Stimulated activated CD8-positive, alpha-beta memory T cell treated with anti-CD3 and anti-CD28 coated beads, Interleukin-2, amount 100 ng/mL, for 48 hours (primary cell): ENCODE data around the gene ASB8.

Source experiments
- DNase-seq, 2 donors: peaks; one replicate each; pipeline ENCODE4 v3.0.0-alpha.2; 2020; ENCODE audit warnings: low read depth in 2 of 2

ASB8 gene, protein sequence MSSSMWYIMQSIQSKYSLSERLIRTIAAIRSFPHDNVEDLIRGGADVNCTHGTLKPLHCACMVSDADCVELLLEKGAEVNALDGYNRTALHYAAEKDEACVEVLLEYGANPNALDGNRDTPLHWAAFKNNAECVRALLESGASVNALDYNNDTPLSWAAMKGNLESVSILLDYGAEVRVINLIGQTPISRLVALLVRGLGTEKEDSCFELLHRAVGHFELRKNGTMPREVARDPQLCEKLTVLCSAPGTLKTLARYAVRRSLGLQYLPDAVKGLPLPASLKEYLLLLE

DNA sequence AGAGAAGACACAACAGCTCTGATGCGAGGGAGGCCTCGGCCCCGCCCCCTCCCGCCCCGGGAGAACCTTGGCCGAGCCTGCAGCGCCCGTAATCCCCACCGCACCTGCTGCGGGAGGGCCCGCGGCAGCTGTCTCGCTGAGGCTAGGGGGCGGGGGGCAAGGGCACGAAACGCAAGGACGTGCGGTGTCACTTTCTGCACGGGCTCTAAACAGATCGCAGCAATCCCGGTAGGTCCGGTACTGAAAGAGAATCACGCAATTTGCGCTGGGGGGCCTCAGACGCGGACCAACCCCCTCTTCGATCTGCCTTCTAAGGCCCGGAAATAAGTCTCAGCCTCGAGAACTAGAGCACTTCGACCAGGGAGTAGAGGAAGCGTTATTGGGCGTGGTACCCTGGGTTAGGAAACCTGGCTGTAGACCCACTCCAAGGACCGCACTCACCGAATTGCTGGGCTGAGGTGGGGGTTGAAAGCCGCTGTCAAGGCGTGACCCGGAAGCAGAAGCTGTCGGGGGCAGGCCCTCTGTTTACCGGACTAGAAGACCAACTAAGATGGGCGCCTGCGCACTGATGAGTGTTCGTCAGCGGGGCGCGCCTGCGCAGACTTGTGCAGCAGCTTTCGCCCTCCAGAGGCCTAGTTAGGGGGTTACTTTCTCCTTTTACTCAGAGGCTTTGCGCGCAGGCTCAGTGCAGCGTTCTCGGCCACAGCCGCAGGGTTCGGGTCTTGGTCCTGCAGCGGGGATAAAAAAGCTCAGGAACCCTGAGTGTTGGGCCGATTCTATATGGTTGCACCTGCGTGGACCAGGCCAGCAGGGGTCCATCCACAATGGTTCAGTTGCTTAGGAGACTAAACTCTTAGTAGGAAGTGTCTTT, at the start of gene ASB8:
Gene ASB8 (minus strand): TSS at position 498 of the 871 bp plus-strand sequence. CDS start 4,019 bp downstream, outside the sequence.
- peak; percentile 97 to 98 for DNase-seq

DNA sequence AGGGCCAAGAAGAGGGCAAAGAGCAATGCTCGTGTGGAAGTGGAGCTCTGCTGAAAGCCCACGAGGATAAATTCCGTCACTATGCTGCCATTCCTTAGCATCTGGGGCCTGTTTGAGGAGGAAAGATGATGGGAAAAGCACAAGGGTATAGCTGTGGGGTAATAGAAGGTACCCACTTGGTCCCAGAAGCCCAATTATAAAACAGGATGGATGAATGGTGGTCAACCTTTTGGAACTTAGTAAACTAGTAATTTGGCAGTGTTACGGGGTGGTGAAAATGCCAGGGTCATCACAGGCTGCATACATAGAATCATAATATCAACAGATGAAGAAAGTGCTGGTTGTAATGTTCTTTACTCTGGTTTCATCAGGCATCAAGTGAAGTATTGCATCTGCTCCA, 45.9 kb upstream of the ASB8 start, which contains the start of gene OR10AD1:
Gene OR10AD1 (minus strand): TSS at position 101 of the 400 bp plus-strand sequence. CDS start 0 bp downstream, at position 101.
- no peak for DNase-seq

DNA sequence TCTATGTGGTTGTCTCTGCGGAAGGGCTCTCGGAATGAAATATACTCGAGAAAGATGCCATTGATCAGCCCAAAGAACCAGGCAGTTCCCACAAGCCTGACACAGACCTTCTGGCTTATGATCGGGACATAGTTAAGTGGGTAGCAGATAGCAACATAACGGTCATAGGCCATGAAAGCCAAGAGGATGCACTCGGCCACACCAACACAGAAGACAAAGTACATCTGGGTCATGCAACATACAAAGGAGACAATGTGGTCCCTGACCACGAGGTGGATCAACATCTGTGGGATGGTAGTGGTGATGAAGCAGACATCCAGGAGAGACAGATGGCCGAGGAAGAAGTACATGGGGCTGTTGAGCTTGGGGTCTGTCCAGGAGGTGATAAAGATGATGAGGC, 45.5 kb upstream of the ASB8 start:
- DNase-seq: no peak

DNA sequence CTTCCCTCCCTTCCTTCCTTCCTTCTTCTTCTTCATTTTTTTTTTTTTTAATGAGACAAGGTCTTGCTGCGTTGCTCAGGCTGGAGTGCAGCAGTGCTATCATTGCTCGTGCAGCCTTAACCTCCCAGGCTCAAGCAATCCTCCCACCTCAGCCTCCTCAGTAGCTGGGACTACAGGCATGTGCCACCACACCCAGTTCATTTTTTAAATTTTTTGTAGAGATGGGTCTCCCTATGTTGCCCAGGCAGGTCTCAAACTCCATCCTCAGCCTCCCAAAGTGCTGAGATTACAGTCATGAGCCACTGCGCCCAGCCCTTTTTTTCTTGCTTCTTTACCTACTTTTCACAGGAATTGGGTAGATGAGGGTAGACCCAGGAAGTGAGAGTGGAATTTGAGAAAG, 44.2 kb upstream of the ASB8 start:
- DNase-seq: no peak

DNA sequence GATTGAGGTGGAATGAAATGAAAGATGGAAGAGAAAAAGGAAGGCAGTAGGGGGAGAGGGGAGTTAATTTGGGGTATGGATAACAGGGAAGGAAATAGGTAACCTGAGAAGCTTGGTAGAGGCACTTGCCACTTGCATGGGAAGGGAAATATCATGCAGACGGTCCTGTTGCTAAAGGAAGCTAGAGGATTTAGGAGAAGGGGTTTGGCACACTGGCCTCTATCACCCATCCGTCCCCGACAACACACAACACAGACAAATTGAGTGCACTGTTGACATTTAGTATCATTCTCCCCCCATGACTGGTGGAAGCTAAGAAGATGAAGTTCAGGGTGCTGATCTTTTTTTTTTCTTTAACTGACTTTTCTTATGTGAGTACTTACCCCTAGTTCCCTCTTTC, 43.8 kb upstream of the ASB8 start:
- DNase-seq: no peak

DNA sequence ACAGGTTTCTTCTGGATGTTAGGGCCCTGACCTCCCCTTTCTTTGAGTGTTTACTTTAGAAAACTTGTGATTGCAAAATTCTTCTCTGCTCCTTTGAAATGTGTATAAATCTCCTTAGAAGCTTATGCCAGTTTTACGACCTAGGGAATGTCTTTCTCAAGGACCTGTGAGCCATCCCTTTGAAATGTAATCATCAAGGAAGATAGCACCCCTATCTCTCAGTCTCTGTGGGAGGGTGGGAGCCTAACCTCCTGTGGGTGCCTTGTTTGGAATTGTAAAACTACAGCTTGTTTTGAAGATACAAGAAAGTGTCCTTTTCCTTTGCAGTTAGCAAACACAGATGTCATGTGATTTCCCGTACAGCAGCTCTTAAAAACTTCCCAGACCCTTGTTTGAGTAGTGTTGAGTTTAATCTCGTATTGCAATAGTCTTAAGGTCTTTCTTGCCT, 42.5 kb upstream of the ASB8 start:
- DNase-seq: no peak

DNA sequence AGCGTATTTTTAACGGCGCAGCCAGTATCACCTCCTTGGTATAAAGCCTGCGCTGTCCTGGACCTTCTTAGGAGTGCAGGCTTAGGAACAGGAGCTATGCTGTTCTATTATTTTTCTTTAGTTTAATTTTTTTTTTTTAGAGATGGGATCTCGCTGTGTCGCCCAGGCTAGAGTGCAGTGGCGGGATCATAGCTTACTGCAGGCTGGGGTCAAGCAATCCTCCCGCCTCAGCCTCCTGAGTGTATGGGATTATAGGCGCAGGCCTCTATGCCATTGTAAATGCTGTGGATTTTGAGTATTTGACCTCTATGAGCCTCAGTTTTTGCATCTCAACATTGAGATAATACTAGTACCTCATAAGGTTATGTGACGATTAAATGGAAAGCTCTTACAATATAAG, 41.7 kb upstream of the ASB8 start:
- DNase-seq: no peak

DNA sequence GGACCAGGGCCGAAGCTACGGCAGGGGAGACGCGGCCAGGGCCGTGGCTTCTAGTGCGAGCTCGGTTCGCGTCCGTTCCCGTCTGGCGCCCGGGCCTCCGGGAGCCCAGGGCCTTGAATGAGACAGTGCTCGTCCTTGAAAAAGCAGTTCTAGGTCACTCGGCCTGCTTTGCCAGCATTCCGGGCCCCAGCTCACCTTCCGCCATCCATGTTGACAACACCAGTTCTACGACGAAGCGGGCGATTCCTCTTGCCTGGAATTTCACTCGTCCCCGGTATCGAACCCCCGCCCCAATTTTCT, 41.3 kb upstream of the ASB8 start:
- peak in 1 of 2 donors; percentile 15 for DNase-seq

DNA sequence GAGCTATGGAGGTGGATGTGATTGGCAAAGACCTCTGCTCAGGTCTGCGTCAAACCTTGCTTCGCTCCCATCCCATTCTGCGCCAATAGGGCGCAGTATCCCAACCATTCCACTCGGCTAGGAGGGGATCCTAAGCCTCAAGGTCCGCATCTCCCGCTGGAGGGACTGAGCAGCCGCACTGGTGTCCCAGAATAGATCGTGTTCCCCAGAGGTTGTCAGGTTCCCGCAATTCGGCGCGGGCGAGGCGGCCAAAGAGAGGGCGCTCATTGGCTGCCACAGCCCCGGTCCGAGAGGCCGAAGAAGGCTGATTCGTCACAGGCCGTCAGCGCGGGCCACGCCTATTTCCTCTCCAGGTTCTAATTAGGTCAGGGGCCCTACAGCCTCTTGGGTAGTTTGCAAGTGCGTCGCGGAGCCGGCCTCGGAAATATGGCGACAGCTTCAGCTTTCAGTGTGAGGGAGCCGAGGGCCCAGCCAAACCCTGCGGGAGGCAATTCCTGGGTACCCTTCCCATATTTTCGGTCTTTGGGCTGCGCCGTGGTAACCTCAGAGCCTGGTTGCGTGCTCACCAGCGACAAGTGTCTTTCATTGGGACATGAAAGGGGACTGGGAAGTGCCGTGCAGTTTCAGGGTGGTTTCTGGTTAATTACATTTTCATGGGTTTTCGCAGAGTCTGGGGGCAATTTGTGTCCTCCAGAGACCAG, 40.8 kb upstream of the ASB8 start:
- peak; percentile 90 to 92 for DNase-seq

DNA sequence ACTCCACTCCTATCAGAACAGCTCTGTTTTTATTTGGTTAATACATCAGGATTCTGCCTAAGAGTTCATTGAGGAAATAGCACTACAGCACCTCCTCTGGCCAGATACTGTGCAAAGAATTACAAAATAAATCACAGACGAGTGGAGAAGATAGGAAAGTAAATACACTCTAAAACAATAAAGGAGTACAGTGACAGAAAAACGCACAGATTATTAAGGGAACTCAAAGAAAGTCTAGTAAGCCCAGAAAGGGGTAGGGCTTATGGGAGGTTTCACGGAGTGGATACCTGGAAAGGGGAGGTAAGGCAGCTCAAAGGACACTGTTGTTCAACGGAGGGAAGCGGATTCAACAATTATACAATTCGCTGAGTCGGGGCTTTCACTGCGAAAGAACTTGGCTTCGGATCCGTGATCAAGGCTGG, 40.2 kb upstream of the ASB8 start:
- DNase-seq: no peak

DNA sequence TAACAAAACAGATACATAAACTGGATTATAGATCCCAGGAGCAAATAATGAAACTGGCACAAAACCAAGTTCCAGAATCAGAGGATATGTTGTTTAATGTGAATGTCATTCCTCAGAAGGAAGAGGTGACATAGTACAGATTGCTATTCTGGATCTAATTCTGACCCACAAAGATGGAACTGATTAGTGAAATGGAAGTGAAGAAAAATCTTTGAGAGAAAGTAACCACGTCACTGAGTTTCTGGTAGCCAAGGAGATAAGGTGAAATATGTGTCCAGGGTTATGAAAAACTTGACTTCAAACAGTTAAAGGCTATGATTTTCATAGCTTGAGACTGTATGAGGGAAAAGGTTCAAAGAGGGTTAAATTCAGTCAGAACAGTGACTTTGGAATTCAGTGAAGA, 37.5 kb upstream of the ASB8 start:
- DNase-seq: no peak

DNA sequence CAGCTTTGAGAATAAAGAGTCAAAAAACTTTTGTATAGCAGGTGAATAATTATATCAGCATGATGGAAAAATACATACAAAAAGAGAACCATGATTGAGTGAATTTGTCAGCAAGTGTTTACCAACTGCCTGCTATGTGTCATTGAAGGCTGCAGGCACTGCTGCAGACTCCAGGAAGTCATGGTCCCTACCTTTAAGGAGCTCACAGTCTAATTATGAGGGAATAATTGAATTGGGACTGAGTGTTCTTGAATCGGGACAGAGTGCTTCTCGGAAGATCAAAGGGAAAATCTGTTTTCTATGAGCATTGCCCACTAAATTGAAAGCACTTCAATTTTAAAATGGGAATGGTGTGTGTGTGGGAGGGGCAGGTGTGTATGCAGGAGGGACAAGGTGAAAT, 36.3 kb upstream of the ASB8 start:
- DNase-seq: no peak

DNA sequence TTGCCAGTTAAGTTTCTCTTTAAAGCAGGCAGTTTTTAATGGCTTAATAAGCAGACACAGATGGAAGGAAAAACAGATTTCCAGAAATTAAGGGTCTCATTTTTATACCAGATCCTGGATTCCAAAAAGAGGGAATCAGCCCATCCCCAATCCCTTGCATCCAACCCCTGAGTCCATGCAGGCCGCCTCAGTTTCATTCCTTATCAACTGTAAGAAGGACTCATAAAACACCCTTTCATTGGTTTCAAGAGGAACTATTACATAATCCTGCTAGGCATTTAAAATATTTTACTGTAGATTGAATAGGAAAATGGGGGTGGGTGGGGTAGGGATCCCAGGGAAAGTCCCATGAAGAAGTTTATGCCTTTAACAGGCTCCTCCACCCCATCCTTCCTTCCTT, 35.5 kb upstream of the ASB8 start:
- DNase-seq: no peak

DNA sequence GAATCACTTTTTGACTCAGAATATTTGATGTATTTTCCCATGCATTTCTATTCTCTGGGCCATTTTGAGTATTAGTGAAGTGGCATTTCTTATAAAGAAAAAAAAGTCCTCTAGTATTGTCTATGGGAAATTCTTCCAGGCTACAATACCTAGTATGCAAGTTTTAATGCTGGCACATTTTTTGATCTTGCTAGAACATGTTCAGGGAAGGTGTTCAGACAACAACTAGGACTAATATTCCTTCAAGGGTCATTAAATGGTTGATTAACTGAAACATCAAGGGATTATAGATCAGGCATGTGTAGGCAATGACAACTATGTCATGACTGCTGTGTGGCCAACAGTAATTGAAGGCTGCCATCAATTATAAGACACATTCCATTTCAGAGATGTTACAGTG, 33.8 kb upstream of the ASB8 start:
- DNase-seq: no peak

DNA sequence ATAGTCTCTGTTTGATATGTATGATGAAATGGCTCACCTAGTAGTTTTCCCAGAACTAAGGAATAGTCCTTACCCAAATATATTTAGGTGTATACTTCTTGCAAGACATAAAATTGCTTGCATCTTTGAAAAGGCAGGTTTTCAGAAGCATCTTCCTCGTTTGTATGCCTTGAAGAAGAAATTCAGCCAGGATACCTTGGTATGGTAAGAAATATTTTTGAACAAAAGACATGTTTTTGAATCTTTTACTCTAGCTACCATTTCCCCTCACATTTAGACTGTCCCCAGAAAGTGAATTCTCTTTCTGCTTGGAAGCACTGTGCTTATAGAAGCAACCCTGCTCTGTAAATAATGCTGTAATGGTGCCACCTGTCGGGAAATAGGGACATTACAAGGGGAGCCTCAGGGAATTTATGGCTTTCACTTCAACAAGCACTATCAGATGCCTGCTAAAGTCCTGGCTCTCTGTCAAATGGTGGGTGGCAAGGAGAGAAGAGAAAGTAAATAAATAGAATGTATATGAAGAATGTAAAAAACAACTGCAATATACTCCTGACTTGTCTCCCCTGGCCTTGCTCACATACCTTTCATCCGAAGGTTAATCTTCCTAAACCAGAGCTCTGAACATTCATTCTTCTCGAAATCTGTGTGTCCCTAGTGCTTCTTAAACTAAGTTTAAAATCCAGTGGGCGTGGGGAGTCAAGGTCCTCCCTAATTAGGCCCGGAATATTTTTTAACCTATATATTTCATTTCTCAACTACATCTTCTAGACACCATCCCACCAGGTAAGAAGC, 32.2 kb upstream of the ASB8 start:
- DNase-seq: peak; percentile 30 to 62

DNA sequence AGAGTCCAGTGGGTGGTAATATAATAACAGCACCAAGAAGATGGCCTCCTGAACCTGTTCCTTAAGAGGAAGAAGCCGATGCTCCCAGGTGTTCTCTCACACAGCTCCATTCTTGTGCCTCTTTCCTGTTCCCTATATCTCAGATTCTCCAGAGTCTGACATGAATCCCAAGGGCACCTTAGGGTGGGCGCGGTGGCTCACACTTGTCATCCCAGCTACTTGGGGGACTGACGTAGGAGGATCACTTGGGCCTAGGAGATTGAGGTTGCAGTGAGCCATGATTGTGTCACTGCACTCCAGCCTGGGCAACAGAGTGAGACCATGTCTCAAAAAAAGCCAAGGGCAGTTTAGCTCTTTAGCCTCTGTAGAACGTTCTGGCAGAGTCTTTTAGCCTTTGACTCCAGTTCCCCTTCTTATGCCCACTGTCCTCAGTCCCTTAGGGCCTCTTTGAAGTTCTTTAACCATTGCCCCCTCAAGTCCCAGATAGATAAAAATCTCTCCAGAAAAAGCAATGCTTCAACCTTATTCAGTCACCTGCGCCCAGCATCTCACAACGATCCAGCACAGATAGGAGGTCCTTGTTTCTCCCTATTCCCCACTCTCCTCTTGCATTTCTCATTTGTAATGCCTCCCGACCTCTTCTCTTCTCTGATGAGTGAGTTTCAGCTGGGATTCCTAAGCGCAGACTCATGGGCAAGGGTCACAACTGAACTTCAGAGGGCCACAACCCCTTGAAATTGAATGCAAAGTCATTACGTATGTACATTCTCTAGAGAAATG, 30.8 kb upstream of the ASB8 start:
- no peak for DNase-seq

DNA sequence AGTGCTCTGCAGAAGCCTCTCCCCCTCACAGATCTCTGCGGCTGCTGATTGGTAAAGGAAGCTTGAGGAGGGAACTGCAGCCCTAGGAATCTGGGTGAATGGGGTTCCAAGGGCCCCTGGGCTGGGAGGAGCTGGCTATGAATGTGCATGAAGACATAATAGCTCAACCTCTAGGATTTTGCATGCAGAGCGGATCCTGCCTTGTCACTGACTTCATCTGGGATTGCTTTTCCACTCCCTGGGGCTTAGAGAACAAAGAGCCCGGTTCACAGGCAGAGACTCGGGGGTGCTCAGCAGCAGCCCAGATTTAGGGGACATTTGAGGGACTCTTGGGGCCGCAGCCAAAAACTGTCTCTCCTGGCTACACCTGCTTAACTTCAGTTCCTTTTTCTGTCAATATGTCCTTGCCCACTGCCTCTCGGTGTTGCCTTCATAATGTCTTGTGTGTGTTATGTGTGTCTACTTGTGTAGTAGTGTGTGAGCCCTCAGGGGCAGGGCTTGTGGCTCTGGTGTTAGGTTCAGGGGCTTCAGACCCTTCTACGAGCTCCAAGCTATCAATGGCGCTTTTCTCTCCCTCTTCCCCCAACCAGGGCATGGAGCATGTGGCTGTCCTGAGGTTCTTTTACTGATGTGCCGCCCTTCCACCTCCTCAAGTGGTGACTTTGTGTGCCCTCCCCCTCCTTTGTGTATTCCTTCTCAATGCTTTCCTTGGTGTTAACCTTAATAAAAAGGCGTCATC, 28.0 kb upstream of the ASB8 start:
- no peak for DNase-seq

DNA sequence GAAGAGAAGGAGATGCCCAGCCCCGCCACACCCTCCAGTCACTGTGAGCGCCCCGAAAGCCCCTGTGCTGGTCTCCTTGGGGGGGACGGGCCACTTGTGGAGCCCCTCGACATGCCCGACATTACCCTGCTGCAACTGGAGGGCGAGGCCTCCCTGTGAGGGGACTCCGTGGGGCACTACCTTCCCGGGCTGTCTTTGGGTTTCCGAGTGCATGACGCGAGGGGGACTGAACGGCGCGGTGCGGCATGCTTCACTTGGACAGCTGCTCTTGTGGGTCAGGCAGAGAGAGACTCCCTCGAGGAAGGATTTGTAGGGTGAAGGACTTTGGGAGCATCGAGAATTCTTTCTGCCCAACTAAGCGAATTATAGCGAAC, 27.2 kb upstream of the ASB8 start:
- no peak for DNase-seq

DNA sequence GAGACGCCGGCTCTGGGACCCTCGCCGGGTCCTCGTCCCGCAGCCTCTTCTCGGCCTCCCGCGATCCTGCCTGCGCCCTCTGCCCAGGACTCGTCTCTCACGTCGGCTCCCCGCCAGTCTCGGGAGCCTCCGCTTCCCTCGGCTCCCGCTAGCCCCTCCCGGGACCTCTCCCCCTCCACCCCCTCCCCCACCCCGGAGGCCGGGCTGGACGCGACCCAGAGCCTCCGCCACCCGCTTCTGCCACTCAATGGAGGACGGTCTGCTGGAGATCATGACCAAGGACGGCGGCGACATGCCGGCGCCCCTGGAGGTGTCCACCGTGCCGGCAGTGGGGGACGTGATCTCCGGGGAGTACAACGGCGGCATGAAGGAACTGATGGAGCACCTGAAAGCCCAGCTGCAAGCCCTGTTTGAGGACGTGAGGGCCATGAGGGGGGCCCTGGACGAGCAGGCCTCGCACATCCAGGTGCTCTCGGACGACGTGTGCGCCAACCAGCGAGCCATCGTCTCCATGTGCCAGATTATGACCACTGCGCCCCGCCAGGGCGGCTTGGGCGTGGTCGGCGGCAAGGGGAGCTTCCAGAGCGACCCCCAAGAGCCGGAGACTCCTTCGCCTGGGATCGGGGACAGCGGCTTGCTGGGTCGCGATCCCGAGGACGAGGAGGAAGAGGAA, 26.7 kb upstream of the ASB8 start:
- no peak for DNase-seq
